NCI-H460 (cell line): Measurements from ENCODE around the gene TLR4. TPM values are rescaled to one million over a fixed set of nuclear protein-coding genes. Genes with fewer than 3 reads are reported as not detected.

Source experiments
- DNase-seq: peaks from one replicate; pipeline ENCODE4 v3.0.0-alpha.2; 2016; ENCODE audit warnings: low read depth; ENCODE audit errors: extremely low read depth
- total RNA-seq: library from RNA; depleted of rRNA; stranded (reverse); fragments of >200 nt; shearing (Covaris generic); gene quantifications from 2 replicates; pipeline ENCODE4 v1.2.3, GENCODE V29; 2014

The TLR4 gene
- total RNA-seq, 1 experiment from 2014 or later: 0.22 TPM

- no peak for DNase-seq
Measured at GRCh38 chr9:117709936-117710335, 5.7 kb downstream of the TLR4 start.

GRCh38 chr9:117714282-117714681 lies 10.1 kb downstream of the TLR4 start:
- DNase-seq: no peak

- no peak for DNase-seq
Measured at GRCh38 chr9:117715411-117715989, 11.3 kb downstream of the TLR4 start.

- no peak for DNase-seq
Measured at GRCh38 chr9:117718085-117718484, 13.9 kb downstream of the TLR4 start.

- no peak for DNase-seq
Measured at GRCh38 chr9:117718701-117719100, 14.5 kb downstream of the TLR4 start.

- DNase-seq: no peak
Measured at GRCh38 chr9:117719161-117719920, 15.1 kb downstream of the TLR4 start.

- DNase-seq: no peak
Measured at GRCh38 chr9:117720066-117720465, 15.9 kb downstream of the TLR4 start.

- no peak for DNase-seq
Measured at GRCh38 chr9:117720555-117720954, 16.4 kb downstream of the TLR4 start.

GRCh38 chr9:117720987-117721386 lies 16.8 kb downstream of the TLR4 start:
- DNase-seq: no peak

- no peak for DNase-seq
Measured at GRCh38 chr9:117722108-117722761, 18.0 kb downstream of the TLR4 start.

- DNase-seq: no peak
Measured at GRCh38 chr9:117723986-117724625, 19.9 kb downstream of the TLR4 start.

GRCh38 chr9:117725426-117725887 lies 21.3 kb downstream of the TLR4 start:
- DNase-seq: no peak

GRCh38 chr9:117729375-117729774 lies 25.2 kb downstream of the TLR4 start:
- DNase-seq: no peak

- no peak for DNase-seq
Measured at GRCh38 chr9:117732494-117732893, 28.3 kb downstream of the TLR4 start.

GRCh38 chr9:117733465-117733864 lies 29.3 kb downstream of the TLR4 start:
- no peak for DNase-seq

GRCh38 chr9:117734082-117734481 lies 29.9 kb downstream of the TLR4 start:
- no peak for DNase-seq

GRCh38 chr9:117734523-117735314 lies 30.5 kb downstream of the TLR4 start:
- DNase-seq: no peak

GRCh38 chr9:117737721-117738226 lies 33.6 kb downstream of the TLR4 start:
- no peak for DNase-seq

- no peak for DNase-seq
Measured at GRCh38 chr9:117739206-117739605, 35.0 kb downstream of the TLR4 start.

- no peak for DNase-seq
Measured at GRCh38 chr9:117739624-117740347, 35.6 kb downstream of the TLR4 start.
